Esophagus muscularis mucosa (tissue), 4 donors: ENCODE results near the gene XPNPEP1.

Source experiments
- CTCF ChIP-seq, 3 experiments: fragments of 200-600 bp in 2 of 3; fragments of 450-650 bp in 1 of 3; sonication (generic) in 2 of 3; IDR thresholded peaks; one replicate each; pipeline ENCODE4 v1.5.1; 2017 to 2019; ENCODE audit warnings: antibody characterized with exemption in 3 of 3, mild to moderate bottlenecking in 2 of 3, moderate library complexity in 1 of 3
- EP300 ChIP-seq: sonication (generic); formaldehyde crosslinking; IDR thresholded peaks from one replicate; pipeline ENCODE4 v1.6.1; 2017; ENCODE audit warnings: antibody characterized with exemption
- POLR2A ChIP-seq: fragments of 450-650 bp; IDR thresholded peaks from one replicate; pipeline ENCODE4 v1.6.1; 2017; ENCODE audit warnings: antibody characterized with exemption, moderate library complexity, mild to moderate bottlenecking, low read depth

DNA sequence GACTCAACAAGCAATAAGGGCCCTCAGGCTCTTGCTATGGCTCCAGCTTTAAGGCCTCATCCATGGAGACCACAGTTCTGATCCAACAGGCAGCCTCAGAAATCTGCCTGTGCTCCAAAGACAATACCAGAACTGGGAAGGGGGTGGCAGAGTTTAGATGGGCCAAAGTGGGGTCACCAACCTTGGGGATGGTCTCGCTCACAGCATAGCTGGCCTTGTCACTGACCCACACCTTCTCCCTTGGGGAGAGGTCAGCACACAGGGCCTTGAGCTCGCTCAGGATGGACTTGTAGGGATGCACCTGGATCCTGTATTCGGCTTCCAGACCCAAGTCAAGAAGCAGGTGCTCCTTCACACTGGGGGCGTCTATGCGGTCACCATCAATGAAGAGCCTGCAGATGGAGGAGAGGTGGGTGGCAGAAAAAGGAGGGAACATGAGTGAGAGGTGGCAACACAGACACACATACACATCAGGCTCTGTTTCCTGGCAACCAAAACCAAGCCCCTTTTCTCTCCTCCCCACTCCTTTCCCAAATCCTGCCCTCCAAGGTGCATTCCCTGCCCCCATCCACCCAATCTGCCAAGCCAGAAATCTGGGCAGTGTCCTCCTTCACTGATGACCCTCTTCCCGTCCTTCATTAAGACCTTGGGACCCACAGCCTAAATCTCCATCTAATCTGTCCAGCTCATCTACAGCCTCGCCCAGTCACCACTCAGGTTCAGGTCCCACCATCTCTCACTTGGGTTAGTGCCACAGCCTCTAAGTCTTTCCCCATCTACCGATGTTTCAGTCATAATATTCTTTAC, 40.9 kb downstream of the XPNPEP1 start:
- TF ChIP-seq CTCF (IDR thresholded peaks at IDR 0.05) (no peak), POLR2A (no peak), EP300 (no peak)
